Colon (tissue), 2 donors: Measurements from ENCODE around the gene DCP1B.

Experiments
- FAIRE-seq: peaks from 2 replicates; lab custom pipeline; 2012; peaks lifted over from hg19 to GRCh38; lab: Jason Lieb, UNC
- donor health status: control.
- donor health status: control.

DCP1B gene

GRCh38 chr12:2004113-2004929 is at the start of gene DCP1B:
TSS of gene DCP1B (minus strand) at chr12:2004457. CDS start at chr12:2004431, 26 bp downstream.
- no peak for FAIRE-seq

DNA sequence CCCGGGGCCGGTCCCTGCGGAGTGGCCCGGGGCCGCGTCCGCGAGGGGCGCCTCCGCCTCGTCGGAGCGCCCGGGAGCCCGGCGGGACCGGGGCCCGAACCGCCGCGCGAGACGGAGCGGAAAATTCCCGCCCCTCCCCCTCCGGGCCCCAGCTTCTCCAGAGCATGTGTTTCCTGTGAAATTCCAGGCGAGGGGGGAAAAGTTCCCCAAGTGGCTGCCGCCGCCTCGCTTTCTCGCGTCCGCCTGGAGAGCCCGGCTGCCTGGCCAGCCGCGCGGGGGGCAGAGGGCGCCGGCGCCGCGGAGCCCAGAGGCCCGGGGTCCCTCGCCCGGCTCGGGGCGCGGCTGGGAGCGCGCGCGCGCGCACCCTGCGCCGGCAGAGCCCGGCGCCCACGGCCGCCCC is 49.4 kb upstream of the DCP1B start:
- FAIRE-seq, result no peak

GRCh38 chr12:2052826-2053678 is 48.8 kb upstream of the DCP1B start, which contains the start of gene CACNA1C:
TSS of gene CACNA1C (plus strand) at chr12:2052987. CDS start at chr12:2053563, 576 bp downstream.
- FAIRE-seq, result no peak

DNA sequence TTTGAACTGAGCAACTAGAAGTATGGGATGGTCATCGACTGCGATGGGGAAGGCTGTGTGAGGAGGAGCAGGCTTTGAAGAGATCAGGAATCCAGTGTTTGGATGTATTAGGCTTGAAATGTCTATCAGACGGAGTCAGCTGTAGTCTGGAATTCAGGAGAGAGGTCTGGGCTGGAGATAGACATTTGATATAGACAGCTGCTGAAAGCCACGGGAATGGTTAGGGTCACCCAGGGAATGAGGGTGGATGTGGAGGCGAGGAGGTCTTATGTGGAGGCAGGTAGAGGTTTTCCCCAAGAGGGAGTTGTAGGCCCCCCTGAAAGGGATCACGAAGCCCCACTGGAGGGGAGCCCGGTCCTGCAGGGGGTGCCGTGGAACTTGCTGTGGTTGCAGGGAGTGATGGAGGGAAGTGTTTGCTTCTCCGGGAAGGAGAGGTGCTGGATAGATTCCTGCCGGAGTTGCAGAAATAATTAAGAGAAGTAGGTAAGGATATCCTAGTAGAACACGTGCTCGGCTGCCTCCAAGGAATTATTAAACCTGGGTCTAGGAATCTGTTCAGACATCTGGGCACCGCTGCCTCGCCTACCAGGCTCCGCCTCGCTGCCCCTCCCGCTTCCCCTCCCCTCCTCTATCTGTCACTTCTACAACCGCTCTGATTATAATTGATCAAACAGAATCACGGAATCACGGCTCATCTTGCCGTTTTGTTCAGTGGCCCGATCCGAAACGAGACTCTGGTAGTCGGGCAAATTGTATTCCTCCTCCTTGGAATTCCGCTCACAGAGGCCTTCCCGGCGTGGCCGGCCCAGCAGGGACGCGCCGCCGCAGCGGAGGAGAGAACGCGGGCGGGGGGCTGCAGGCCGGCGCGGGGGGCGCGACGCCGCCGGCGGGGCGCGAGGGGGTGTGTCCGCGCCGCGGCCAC is 47.7 kb upstream of the DCP1B start:
- FAIRE-seq, result no peak

DNA sequence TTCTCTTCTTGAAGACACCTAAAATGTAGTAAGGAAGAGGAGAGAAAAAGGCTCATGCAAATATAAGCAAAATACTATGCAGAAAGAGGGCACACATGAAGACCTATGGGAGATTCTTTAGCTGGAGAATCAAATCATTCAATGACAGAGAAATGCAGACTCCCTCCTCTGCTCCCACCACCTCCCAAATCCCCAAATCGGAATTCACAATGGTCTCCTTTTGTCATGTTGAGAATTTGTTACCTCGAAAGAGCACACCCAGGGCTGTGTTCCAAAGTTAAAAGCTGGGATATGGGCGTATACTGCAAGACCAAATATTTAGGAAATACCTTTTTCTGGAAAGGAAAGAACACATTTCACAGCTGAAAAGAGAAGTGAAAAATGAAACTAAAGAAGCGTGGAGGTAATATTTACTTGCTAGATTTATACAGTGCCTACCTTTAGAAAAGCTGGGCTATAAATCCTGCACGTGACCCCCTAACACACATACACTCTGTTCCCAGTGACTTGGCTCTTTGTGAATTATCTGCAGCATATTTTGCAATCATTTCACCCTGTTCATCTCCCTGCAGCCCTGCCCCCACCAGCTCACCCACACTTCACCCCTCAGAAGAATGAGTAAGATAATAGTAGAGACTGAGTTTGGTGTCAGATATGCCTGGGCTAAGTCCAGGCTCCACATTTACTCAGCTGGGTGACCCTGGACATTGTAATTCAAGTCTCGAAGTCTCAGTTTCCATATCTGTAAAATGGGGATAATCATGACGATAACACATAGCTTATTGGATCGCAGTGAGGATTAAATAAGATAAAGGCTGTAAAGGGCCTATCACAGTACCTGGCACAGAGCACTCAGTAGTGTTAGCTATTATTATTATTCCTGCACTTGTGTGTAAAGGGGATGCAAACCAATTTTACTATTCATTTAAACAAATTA is 45.6 kb upstream of the DCP1B start:
- FAIRE-seq, result no peak

DNA sequence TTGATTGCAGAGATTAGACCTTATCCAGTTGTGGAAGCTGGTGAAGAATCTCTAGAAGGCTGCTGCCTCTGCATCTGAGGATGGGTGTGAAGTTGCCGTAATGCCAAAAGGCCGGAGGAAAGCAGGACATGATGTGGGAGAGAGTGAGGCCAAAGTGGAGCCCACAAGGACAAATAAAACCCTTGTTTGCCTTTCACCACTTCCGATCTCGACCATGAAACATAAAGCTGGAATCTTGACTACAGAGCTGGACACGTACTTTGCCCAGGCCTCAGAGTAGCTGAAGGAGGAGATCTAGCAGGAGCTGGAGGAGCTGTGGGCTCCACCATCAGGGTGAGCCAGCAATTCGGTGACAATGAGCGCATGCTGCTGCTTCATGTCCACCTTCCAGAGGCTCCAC is 43.5 kb upstream of the DCP1B start:
- no peak for FAIRE-seq

DNA sequence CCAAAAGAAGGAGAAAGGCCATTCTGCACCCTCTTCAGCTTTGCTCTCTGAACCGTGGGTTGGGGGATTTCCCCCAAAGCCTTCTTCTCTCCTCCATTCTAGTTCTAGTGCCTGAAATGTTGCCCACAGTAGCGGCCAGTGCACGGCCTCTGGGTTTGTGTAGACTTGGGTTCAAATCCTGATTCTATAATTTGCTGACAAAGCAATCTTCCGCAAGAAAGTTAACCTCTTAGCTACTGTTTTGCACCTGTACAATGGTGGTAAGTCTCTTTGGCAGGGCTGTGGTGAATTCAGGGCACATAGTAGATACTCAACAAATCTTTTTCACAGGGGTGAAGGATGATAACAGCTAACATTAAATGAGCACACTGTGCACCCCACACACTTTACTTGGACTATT is 42.7 kb upstream of the DCP1B start:
- no peak for FAIRE-seq

DNA sequence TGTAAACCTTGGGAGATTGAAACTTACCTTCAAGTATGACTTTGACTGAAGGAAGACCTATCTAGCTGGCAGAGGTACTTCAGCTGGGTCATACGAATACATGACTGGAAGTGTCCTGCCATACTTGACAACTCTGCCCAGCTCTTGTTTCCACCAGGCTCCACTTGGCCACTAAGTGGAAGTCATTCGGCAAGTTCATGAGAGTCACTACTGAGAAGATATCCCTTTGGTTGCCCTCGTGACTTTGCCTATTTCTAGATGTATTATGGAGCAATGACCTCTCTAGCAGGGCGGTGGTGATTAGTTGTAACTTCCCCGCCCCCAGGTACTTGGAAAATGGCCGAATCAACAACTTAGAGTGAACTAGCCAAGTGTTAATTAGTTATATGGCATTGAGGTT is 39.9 kb upstream of the DCP1B start:
- FAIRE-seq, result no peak

GRCh38 chr12:2043054-2043453 is 38.8 kb upstream of the DCP1B start:
- no peak for FAIRE-seq

DNA sequence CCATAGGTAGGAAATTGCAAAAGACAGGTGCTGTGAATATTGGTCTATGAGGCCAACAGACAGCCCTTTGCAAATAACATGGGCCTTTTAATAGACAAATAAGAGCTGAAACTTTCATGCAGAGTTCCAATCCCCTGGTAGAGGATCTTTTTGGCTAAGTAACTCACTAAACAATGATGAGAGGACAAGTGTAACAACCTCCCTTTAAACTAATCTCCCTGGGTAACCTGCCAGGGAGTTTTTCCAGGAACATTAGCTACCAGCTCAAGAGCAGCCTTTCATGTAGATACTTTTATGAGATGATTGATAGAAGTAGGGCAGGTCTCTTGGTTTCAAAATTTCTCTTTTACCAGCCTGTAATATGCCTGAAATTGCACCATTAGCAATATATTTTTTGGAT is 34.8 kb upstream of the DCP1B start:
- FAIRE-seq, result no peak

- no peak for FAIRE-seq
Measured at GRCh38 chr12:2035431-2036055, 31.3 kb upstream of the DCP1B start.

- no peak for FAIRE-seq
Measured at GRCh38 chr12:2034633-2035430, 30.6 kb upstream of the DCP1B start.

DNA sequence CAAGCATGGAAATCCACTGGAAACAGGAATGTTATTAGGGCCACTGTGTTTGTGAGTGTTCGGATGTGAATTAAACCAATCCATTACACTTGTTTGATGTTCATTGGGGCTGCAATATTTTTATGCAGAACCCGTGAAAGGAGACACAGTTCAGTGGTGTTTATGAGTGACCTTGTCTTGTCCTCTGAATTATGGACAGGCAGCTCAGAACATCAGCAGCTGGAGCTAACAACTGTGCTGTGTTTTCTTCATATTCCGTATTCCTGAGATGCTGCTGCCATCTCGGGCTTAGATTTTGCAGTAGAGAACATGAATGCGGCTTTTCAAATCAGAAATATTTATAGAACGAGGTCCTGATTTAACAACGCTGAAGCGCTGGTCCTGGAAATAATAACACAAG is 28.2 kb upstream of the DCP1B start:
- no peak for FAIRE-seq

DNA sequence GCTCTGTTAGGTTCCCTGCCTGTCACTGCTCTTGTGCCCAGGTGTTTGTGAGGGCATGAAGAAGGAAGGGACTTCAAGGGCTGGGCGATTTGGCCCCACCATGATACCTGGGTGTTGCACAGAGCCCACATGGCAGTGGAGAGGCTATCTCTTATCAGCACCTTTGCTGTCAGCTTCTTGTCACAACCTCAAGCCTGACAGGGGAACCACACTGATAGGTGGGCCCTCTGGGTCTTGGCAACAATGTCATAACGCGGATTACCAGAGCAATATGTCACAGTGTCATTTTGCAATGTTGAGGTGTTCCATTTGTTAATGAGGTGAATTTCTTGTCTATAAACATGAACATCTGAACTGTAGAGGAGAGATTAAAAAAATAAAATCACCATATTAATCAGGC is 25.6 kb upstream of the DCP1B start:
- no peak for FAIRE-seq

GRCh38 chr12:2027351-2027750 is 23.1 kb upstream of the DCP1B start:
- FAIRE-seq, result no peak

DNA sequence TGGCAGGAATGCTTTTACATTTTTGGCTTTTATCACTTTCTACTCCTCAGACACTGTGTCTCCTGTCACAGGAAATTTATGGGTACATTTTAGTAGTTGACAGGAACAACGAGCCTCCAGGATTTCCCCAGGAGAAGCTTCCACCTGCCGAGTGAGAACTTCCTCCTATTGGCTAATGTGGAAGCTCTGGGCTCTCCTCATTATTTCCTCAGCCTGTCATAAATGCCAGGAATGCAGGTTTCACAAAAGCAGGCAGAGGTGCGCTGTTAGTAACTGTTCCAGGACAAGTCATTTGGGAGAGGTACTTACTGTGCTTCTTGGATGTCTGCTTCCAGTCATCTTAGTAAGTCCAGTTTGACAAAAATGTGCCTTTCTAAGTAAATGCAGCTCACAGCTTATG is 19.1 kb upstream of the DCP1B start:
- no peak for FAIRE-seq

GRCh38 chr12:2020511-2020910 is 16.3 kb upstream of the DCP1B start:
- no peak for FAIRE-seq

DNA sequence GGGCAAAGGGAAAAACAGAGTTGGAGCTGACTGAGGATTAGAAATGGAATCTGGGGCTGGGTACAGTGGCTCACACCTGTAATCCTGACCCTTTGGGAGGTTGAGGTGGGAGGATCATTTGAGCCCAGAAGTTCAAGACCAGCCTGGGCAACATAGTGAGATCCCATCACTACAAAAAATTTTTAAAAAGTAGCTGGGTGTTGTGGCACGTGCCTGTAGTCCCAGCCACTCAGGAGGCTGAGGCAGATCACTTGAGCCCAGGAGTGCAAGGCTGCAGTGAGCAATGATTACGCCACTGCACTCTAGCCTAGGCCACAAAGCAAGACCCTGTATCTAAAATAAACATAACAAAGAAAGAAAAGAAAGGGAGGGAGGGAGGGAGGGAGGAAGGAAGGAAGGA is 14.9 kb upstream of the DCP1B start:
- no peak for FAIRE-seq

DNA sequence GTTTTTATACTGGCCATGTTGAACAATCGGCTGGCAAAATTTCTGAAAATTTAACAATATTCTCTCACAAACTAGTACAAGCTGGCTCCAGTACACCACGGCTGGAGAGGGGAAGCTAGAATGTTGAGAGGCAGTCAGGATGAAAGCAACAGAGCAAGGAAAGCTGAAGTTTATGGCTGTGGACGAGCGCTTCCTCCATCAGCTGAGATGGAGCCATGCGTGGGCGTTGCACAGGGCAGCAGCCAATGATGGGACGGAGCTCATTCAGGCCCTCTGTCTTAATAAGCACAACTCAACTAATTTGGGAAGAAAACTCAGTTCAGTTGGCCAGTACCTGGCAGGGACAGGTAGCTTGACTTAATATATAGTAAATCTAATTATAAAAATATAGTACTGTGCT is 14.1 kb upstream of the DCP1B start:
- no peak for FAIRE-seq
